ENCODE measurements around the gene MYO3B. TPM values are rescaled to one million over a fixed set of nuclear protein-coding genes. Genes with fewer than 3 reads are reported as not detected.

Gene MYO3B
- total RNA-seq, 1 donor from 2014 or later, result 27.3 TPM

DNA sequence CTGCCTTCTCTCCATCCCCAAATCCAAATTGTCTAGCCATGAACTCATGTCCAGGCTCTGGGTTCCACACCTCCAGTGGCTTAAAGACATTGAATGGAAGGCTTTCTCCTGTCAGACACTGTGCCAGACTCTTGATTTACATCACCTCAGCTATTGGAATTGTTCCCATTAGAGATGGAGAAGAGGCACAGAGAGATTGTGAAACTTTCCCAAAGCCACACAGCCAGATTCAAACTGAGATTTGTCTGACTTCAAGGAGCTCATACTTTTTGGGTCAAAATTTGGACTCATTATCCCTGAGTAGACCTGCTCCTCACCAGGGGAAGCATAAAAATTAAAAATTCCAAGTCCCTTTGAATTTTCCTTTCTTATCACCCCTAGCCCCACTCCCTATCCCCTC, 18.9 kb upstream of the MYO3B start:
- Histone ChIP-seq H3K4me3 (no peak overlapping the region), H3K27me3 (no peaks in the 10 kb centered on the region), H3K36me3 (no peaks in the 10 kb centered on the region), H4K20me1 (ENCODE audit: low read depth) (no peaks in the 10 kb centered on the region), H3F3A (ENCODE audit: low read depth) (peaks cover 11% of the 10 kb centered on the region), H3K4me1 (peaks cover 12% of the 10 kb centered on the region), H3K9me3 (ENCODE audit: low read depth) (no peaks in the 10 kb centered on the region), H2AFZ (replicated peaks) (no peak overlapping the region), H3K4me2 (no peak overlapping the region), H3K79me2 (ENCODE audit: low read depth) (no peaks in the 10 kb centered on the region), H3K9ac (no peak overlapping the region), H3K27ac (no peak overlapping the region)
- Mint-ChIP-seq H3K4me1 (peaks cover 22% of the 10 kb centered on the region), H3K36me3 (no peaks in the 10 kb centered on the region), H3K27me3 (ENCODE audit: insufficient read depth, low read depth) (peaks cover 6% of the 10 kb centered on the region), H3K27ac (no peak overlapping the region), H3K9me3 (peaks cover 1% of the 10 kb centered on the region), H3K4me3 (no peak overlapping the region)
- no peak for TF ChIP-seq EZH2phosphoT487 (IDR thresholded peaks at IDR 0.05)
- TF ChIP-seq, protein P1, sequence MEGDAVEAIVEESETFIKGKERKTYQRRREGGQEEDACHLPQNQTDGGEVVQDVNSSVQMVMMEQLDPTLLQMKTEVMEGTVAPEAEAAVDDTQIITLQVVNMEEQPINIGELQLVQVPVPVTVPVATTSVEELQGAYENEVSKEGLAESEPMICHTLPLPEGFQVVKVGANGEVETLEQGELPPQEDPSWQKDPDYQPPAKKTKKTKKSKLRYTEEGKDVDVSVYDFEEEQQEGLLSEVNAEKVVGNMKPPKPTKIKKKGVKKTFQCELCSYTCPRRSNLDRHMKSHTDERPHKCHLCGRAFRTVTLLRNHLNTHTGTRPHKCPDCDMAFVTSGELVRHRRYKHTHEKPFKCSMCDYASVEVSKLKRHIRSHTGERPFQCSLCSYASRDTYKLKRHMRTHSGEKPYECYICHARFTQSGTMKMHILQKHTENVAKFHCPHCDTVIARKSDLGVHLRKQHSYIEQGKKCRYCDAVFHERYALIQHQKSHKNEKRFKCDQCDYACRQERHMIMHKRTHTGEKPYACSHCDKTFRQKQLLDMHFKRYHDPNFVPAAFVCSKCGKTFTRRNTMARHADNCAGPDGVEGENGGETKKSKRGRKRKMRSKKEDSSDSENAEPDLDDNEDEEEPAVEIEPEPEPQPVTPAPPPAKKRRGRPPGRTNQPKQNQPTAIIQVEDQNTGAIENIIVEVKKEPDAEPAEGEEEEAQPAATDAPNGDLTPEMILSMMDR (IDR thresholded peaks at IDR 0.05), result no peak
- TF ChIP-seq EZH2 (IDR thresholded peaks at IDR 0.05), result no peak
- no peak for DNase-seq (ENCODE audit: low spot score)

DNA sequence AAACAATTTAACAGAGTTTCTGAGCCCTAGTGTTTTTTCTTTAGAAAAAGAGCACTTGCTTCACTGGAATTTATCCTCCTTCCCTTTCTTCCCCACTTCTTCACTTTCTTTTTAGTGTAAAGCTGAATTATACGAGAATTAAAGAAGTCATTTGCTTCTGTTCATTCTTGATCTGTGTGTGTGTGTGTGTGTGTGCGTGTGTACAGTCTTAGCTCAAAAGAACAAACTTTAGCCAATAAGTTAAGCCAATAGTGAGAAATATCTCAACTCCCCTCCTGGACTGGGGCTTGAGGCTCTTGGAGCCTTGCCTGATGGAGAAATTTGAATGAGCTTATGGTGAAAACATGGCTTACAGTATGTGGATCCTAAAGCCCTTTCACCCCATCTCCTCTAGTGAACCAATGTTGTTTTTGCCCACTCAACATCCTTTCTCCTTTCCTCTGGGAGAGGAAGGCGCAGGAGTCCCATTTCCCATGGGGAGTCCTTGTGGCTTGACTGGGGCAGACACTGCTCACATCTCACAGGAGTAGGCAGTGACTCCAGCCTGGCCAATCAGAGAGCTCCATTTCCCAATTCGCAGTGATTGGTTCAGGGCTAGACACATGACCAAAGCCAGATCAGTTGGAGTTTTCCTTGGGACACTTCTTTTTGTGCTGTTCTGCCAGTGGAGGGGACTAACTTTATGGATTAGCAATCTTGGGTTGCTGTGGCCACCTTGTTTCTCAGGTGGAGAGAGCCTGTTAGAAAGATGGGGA, 16.3 kb upstream of the MYO3B start:
- Mint-ChIP-seq H3K4me1 (peaks cover 4% of the 10 kb centered on the region), H3K27me3 (ENCODE audit: insufficient read depth, low read depth) (peaks cover 6% of the 10 kb centered on the region), H3K27ac (no peak overlapping the region), H3K4me3 (no peak overlapping the region), H3K9me3 (no peaks in the 10 kb centered on the region), H3K36me3 (no peaks in the 10 kb centered on the region)
- Histone ChIP-seq H3K79me2 (ENCODE audit: low read depth) (no peaks in the 10 kb centered on the region), H3F3A (ENCODE audit: low read depth) (no peaks in the 10 kb centered on the region), H3K4me3 (no peak overlapping the region), H3K4me1 (no peaks in the 10 kb centered on the region), H3K4me2 (no peak overlapping the region), H3K27me3 (no peaks in the 10 kb centered on the region), H3K36me3 (no peaks in the 10 kb centered on the region), H3K27ac (no peak overlapping the region), H4K20me1 (ENCODE audit: low read depth) (no peaks in the 10 kb centered on the region), H2AFZ (replicated peaks) (peak overlapping the region; percentile 14), H3K9ac (no peak overlapping the region), H3K9me3 (ENCODE audit: low read depth) (no peaks in the 10 kb centered on the region)
- no peak for DNase-seq (ENCODE audit: low spot score)
- TF ChIP-seq, protein P1 (IDR thresholded peaks at IDR 0.05), result no peak
- no peak for TF ChIP-seq EZH2 (IDR thresholded peaks at IDR 0.05)
- TF ChIP-seq EZH2phosphoT487 (IDR thresholded peaks at IDR 0.05), result no peak

DNA sequence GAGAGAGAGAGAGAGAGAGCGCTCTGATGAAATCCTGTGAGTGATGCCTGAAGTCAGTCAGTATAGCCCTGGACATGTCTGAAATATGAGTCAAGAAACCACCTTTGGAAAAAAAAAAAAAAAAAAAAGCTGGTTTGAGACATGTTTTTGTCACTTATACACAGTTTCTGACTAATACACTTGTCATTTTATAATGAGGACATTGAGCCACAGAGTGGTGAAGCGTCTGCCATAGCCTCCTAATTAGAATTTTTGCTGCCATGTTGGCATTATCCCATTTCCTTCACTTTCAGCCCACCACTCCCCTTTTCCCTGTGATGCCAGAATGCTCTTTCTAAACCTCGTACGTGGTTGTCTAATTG, 15.7 kb upstream of the MYO3B start:
- Histone ChIP-seq H3K27ac (no peak overlapping the region), H2AFZ (replicated peaks) (peak overlapping the region; percentile 14), H3K4me2 (no peak overlapping the region), H4K20me1 (ENCODE audit: low read depth) (no peaks in the 10 kb centered on the region), H3K4me1 (no peaks in the 10 kb centered on the region), H3K79me2 (ENCODE audit: low read depth) (no peaks in the 10 kb centered on the region), H3F3A (ENCODE audit: low read depth) (no peaks in the 10 kb centered on the region), H3K27me3 (no peaks in the 10 kb centered on the region), H3K9me3 (ENCODE audit: low read depth) (no peaks in the 10 kb centered on the region), H3K9ac (no peak overlapping the region), H3K36me3 (no peaks in the 10 kb centered on the region), H3K4me3 (no peak overlapping the region)
- H3K4me1 Mint-ChIP-seq, result peaks cover 4% of the 10 kb centered on the region
- no peaks in the 10 kb centered on the region for H3K9me3 Mint-ChIP-seq
- H3K36me3 Mint-ChIP-seq, result no peaks in the 10 kb centered on the region
- TF ChIP-seq, protein P1 (IDR thresholded peaks at IDR 0.05), result no peak
- TF ChIP-seq EZH2phosphoT487 (IDR thresholded peaks at IDR 0.05), result no peak
- no peak for TF ChIP-seq EZH2 (IDR thresholded peaks at IDR 0.05)
- no peak for DNase-seq (ENCODE audit: low spot score)
- peaks cover 6% of the 10 kb centered on the region for H3K27me3 Mint-ChIP-seq (ENCODE audit: insufficient read depth, low read depth)
- no peak overlapping the region for H3K4me3 Mint-ChIP-seq
- no peak overlapping the region for H3K27ac Mint-ChIP-seq
